ENCODE data around the gene EYA2. TPM values are rescaled to one million over a fixed set of nuclear protein-coding genes. Genes with fewer than 3 reads are reported as not detected.

Gene EYA2
- total RNA-seq, 2 experiments from 2014 or later = not detected

DNA sequence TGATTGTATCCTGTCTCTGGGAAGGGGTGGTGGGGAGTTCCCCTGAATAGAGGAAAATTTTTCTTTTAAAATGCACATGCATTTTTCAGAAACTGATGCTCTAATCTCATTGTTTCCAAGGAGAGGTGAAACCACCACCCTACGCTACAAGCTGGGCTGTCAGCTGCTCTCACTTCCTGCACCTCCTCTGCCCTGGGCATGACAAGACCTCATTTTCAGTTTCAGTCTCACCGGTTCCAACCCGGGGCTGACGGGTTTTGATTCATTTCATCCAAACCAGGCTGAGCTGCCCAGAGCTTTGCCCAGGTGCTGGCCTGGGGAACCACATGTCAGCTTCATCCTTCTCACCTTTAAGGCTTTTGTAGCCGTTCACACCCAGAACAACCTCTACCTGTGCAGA, 99.7 kb downstream of the EYA2 start:
- Mint-ChIP-seq H3K9me3 (no peaks in the 10 kb centered on the region), H3K27me3 (peaks cover 13% of the 10 kb centered on the region), H3K4me3 (peak overlapping the region; percentile 50), H3K4me1 (ENCODE audit: low read depth) (peaks cover 35% of the 10 kb centered on the region), H3K27ac (peak overlapping the region; percentile 69), H3K36me3 (no peaks in the 10 kb centered on the region)
- CTCF ChIA-PET = no interaction called here
- intact Hi-C loops (cut with micrococcal nuclease) = loop anchor here (10.0 kb wide), 1 partner anchor 200 kb away; no protein-coding TSS in a partner anchor
- POLR2A ChIA-PET = no interaction called here
- peak; percentile 88 for DNase-seq

DNA sequence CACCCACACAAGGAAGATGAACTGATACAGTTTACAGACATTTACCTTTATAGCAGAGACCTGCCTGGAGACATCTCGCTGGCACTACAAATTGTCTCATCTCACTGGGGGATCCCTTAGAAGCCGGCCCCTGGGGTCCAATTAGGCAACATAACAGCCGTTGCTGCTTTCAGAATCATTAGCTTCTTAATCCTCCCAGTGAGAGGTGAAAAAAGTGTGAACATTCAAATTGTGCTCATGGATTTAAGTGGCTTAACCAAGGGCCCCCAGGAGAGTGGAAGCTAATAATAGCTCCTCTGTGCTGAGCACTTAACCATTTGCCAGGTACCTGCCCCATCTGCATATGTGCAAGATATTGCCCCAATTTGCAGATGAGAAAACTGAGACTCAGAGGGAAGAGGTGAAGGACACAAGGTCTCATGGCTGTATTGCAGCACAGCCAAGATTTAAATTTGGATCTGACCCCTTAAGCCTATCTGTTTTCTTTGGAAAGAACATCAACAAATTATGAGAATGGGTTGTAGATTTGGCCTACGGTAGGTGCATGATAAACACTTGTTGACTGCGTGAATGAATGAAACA, 101.0 kb downstream of the EYA2 start:
- peaks cover 26% of the 10 kb centered on the region for H3K4me1 Mint-ChIP-seq (ENCODE audit: low read depth)

DNA sequence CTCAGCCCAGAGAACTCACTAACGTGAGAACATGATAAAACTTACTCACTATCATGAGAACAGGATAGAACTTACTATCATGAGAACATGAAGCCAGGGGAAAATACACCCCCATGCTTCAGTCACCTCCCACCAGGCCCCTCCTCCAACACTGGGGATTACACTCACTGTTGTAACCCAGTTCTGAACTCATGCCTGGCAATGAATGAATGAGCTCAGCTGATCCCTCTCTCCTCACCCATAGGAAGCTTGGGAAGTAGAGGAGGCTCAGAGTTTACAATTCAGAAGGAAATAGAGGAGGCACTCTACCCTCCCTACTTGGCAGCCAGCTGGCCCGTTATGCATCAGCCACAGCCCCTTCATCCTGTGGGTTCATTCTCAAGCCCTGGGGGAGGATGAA, 102.5 kb downstream of the EYA2 start:
- H3K27ac Mint-ChIP-seq = no peak overlapping the region
- intact Hi-C loops (cut with micrococcal nuclease) = loop anchor here (10.0 kb wide), 1 partner anchor 198 kb away; no protein-coding TSS in a partner anchor
- H3K9me3 Mint-ChIP-seq = no peaks in the 10 kb centered on the region
- POLR2A ChIA-PET = no interaction called here
- no peak overlapping the region for H3K4me3 Mint-ChIP-seq
- DNase-seq = no peak
- peaks cover 15% of the 10 kb centered on the region for H3K4me1 Mint-ChIP-seq (ENCODE audit: low read depth)
- CTCF ChIA-PET = no interaction called here
- H3K27me3 Mint-ChIP-seq = peaks cover 5% of the 10 kb centered on the region
- H3K36me3 Mint-ChIP-seq = no peaks in the 10 kb centered on the region

More for the DNA sequence above, 101.0 kb downstream of the EYA2 start:
- no peak overlapping the region for H3K4me3 Mint-ChIP-seq
- H3K36me3 Mint-ChIP-seq = no peaks in the 10 kb centered on the region
- no peak overlapping the region for H3K27ac Mint-ChIP-seq
- ChIA-PET POLR2A (no interaction called here), CTCF (no interaction called here)
- peaks cover 13% of the 10 kb centered on the region for H3K27me3 Mint-ChIP-seq
- no peak for DNase-seq
- intact Hi-C loops (cut with micrococcal nuclease) = loop anchor here (10.0 kb wide), 1 partner anchor 199 kb away; no protein-coding TSS in a partner anchor
- no peaks in the 10 kb centered on the region for H3K9me3 Mint-ChIP-seq

DNA sequence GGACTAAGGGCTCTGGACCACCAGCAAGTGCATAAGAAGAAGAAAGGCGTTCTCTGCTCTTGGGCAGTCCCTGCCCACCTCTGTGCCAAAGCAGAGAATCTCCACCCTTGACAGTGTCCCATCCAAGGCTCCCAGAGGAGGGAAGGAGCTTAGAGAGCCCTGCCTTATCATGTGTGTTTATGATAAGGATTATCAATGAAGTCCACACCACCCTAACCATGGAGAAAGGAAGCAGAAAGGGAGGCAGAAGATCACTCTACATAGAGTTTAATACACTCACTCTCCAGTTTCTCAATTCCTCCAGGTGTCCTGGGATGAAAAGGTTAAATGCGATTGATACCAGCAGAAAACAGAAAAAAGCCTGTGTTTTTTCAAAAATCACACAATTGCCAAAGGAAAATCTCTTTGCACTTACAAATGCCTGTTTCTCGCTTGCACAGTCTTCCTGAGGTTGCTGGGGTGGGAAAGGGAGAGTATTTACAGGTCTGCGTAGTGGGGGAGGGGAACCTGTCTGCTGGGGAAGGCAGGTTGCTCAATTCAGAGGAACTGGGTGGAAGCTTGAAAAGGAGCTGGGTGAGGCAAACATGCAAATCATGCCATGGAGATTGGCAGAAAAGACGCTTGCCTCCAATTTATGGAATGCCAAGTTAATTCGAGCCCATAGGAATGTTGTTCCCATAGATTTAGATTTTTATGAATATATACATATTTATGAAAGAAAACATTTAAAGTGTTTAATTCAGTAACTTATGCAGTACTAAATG, 104.0 kb downstream of the EYA2 start:
- Mint-ChIP-seq H3K9me3 (no peaks in the 10 kb centered on the region), H3K27me3 (peaks cover 15% of the 10 kb centered on the region), H3K4me3 (no peak overlapping the region), H3K27ac (no peak overlapping the region), H3K4me1 (ENCODE audit: low read depth) (peaks cover 9% of the 10 kb centered on the region), H3K36me3 (no peaks in the 10 kb centered on the region)
- intact Hi-C loops (cut with micrococcal nuclease) = loop anchor here (10.0 kb wide), 1 partner anchor 196 kb away; no protein-coding TSS in a partner anchor
- ChIA-PET CTCF (no interaction called here), POLR2A (no interaction called here)
- DNase-seq = no peak

DNA sequence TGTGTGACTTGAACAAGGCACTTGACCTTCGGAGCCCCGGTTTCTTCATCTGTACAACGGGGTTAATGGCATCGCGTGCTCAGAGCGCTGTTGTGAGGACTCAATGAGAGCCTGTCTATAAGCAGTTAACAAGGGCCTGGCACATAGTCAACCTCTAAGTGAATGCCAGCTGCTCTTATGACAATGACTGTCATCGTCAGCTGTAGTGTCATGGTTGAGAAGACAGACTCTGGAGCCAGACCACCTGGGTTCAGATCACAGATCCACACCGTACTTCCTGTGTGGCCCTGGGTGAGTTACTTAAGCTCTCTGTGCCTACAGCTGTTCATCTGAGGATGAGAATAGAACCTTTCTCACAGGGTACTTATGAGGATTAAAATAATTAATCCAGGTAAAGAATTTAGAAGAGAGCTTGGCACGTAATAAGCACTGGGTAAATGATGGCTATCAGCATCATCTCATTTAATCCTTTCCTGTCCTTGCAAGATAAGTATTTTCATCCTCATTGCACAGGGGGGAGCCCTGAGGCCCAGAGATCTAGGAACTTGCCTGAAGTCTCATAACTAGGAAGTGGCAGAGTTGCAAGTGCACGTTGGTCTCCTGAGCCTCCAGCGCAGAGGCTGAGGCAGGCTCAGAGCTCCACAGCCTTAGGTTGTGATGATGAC, 105.3 kb downstream of the EYA2 start:
- H3K36me3 Mint-ChIP-seq = no peaks in the 10 kb centered on the region
- peaks cover 23% of the 10 kb centered on the region for H3K27me3 Mint-ChIP-seq
- POLR2A ChIA-PET = no interaction called here
- CTCF ChIA-PET = interaction anchor here (0.8 kb wide), 1 partner anchor 248 kb away, joined by 3 read pairs; no protein-coding TSS in a partner anchor
- H3K9me3 Mint-ChIP-seq = peaks cover 7% of the 10 kb centered on the region
- H3K4me1 Mint-ChIP-seq (ENCODE audit: low read depth) = no peaks in the 10 kb centered on the region
- no peak for DNase-seq
- intact Hi-C loops (cut with micrococcal nuclease) = loop anchor here (10.0 kb wide), 1 partner anchor 195 kb away; no protein-coding TSS in a partner anchor
- no peak overlapping the region for H3K27ac Mint-ChIP-seq
- no peak overlapping the region for H3K4me3 Mint-ChIP-seq

DNA sequence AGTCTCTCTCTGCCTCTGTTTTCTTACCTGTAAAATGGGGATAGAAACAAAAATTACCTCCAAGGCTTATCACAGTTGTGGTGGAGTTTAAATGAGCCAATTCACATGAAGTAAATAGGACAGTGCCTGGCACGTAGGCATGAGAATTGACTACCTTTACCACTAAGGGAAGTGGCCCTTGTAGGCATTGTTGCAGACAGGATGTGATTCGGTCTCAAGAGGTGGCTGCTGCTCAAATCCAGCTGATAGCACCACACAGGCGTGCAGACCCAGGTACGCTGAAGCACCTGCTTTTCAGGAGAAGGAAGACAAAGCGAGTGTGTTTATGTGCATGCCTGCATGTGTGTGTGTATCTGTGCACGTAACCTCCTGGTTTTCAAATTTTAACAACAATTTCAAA, 108.6 kb downstream of the EYA2 start:
- H3K9me3 Mint-ChIP-seq = peaks cover 7% of the 10 kb centered on the region
- DNase-seq = no peak
- POLR2A ChIA-PET = no interaction called here
- H3K27me3 Mint-ChIP-seq = peaks cover 24% of the 10 kb centered on the region
- H3K4me3 Mint-ChIP-seq = no peak overlapping the region
- no peaks in the 10 kb centered on the region for H3K4me1 Mint-ChIP-seq (ENCODE audit: low read depth)
- intact Hi-C loops (cut with micrococcal nuclease) = no loop called here
- CTCF ChIA-PET = no interaction called here
- no peak overlapping the region for H3K27ac Mint-ChIP-seq
- no peaks in the 10 kb centered on the region for H3K36me3 Mint-ChIP-seq

DNA sequence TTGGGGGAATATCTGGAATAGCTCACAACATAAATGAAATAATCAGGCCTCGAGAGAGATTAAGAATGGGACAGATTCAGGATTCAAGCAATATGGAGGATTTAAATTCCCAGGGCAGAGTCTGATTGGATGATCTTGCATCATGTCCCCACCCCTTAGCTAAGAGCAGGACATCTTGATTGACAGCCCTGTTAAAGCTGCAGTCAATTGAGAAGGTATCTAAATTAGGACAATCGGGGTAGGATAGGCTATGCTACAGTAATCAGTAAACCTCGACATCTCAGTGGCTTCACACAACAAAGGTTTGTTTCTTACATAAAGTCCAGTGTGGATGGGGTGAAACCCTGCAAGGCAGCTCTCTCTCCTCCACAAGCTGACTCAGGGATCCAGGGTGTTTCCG, 109.5 kb downstream of the EYA2 start:
- ChIA-PET POLR2A (no interaction called here), CTCF (no interaction called here)
- H3K4me1 Mint-ChIP-seq (ENCODE audit: low read depth) = no peaks in the 10 kb centered on the region
- DNase-seq = no peak
- H3K4me3 Mint-ChIP-seq = no peak overlapping the region
- intact Hi-C loops (cut with micrococcal nuclease) = no loop called here
- no peaks in the 10 kb centered on the region for H3K36me3 Mint-ChIP-seq
- H3K27me3 Mint-ChIP-seq = peaks cover 24% of the 10 kb centered on the region
- no peak overlapping the region for H3K27ac Mint-ChIP-seq
- H3K9me3 Mint-ChIP-seq = peaks cover 7% of the 10 kb centered on the region

DNA sequence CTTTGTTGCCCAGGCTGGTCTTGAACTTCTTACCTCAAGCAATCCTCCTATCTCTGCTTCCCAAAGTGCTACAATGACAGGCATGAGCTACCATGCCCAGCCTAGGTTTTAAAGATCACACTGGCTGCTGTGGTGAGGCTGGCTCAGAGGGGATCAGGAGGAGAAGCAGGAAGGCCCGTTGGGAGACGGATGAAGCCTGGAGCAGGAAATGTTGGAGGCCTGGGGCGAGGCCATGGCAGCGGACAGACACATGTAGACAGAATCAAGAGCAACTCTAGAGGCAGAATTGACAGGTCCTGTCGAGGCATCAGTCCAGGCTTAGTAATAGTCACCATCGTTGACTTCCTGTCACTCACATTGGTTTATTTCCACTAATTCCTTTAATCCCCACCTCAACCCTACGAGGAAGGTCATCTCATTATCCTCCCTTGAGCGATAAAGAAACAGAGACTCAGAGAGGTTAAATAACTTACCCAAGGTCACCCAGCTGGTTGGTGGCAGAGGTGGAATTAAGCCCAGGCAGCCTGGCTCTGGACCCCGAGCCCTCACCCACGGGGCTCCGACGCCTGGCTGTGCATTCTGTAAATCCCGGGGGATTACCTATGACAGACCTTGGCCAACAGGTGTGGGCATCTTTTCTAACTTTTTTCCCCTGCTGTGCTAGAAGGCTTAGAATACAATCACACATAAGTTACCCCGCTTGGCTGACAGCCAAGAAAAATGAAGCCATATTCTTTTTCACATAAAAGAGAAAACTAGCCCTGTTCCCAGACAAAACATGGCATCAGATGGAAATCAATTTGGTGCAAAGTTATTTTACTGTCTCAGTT, 113.4 kb downstream of the EYA2 start:
- no peaks in the 10 kb centered on the region for H3K4me1 Mint-ChIP-seq (ENCODE audit: low read depth)
- H3K36me3 Mint-ChIP-seq = no peaks in the 10 kb centered on the region
- ChIA-PET CTCF (no interaction called here), POLR2A (no interaction called here)
- intact Hi-C loops (cut with micrococcal nuclease) = no loop called here
- no peak overlapping the region for H3K27ac Mint-ChIP-seq
- peaks cover 7% of the 10 kb centered on the region for H3K9me3 Mint-ChIP-seq
- H3K4me3 Mint-ChIP-seq = no peak overlapping the region
- DNase-seq = no peak
- H3K27me3 Mint-ChIP-seq = peaks cover 14% of the 10 kb centered on the region

DNA sequence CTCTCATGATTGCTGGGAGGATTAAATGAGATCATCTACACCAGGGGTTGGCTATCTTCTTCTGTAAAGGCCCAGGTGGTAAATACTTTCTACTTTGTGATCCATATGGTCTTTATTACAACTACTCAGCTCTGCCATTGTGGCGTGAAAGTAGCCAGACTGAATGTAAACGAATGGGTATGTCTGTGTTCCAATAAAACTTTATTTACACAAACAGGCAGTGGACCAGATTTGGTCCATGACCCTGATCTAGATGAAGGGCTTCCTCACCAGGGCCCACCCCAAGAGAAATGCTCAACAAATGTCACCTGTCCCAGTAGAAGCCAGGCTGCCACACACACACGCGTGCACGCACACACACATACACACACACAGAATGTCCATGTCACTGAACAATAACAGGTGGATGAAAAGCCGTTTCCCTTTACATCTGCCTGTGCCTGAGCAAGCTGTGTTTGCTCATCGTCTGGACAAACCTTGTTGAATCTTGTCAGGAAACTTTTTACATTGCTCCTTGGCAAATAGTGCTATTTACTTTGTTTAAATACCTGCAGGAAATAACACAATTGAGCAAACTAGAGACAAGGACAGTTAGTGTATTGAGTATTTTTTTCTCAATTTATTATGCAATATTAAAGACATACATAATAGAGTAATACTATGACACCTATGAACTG, 114.3 kb downstream of the EYA2 start:
- CTCF ChIA-PET = no interaction called here
- H3K9me3 Mint-ChIP-seq = peaks cover 6% of the 10 kb centered on the region

DNA sequence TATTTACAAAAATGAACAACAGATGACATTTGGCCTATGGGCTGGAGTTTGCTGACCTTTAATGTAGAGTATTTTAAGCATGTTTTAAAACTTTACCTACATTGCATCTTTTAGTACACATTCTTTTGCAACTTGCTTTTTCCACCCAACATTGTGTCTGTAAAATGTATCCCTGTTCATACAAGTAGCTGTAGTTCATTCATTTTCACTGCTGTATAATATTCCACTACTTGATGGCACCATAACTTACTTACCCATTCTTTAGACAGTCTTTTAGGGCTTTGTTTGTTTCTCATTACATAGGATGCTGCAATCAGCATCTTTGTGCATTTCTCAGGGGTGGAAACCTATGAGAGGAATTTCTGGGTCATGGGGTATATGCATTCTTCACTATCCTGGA, 115.1 kb downstream of the EYA2 start:
- DNase-seq = no peak
- ChIA-PET POLR2A (no interaction called here), CTCF (no interaction called here)
- H3K27ac Mint-ChIP-seq = no peak overlapping the region
- H3K4me1 Mint-ChIP-seq (ENCODE audit: low read depth) = no peaks in the 10 kb centered on the region
- intact Hi-C loops (cut with micrococcal nuclease) = no loop called here
- H3K36me3 Mint-ChIP-seq = no peaks in the 10 kb centered on the region
- H3K9me3 Mint-ChIP-seq = no peaks in the 10 kb centered on the region
- peaks cover 6% of the 10 kb centered on the region for H3K27me3 Mint-ChIP-seq
- H3K4me3 Mint-ChIP-seq = no peak overlapping the region

More for the DNA sequence above, 114.3 kb downstream of the EYA2 start:
- Mint-ChIP-seq H3K4me3 (no peak overlapping the region), H3K27ac (no peak overlapping the region), H3K27me3 (peaks cover 9% of the 10 kb centered on the region), H3K36me3 (no peaks in the 10 kb centered on the region), H3K4me1 (ENCODE audit: low read depth) (no peaks in the 10 kb centered on the region)
- intact Hi-C loops (cut with micrococcal nuclease) = no loop called here
- POLR2A ChIA-PET = no interaction called here
- no peak for DNase-seq

DNA sequence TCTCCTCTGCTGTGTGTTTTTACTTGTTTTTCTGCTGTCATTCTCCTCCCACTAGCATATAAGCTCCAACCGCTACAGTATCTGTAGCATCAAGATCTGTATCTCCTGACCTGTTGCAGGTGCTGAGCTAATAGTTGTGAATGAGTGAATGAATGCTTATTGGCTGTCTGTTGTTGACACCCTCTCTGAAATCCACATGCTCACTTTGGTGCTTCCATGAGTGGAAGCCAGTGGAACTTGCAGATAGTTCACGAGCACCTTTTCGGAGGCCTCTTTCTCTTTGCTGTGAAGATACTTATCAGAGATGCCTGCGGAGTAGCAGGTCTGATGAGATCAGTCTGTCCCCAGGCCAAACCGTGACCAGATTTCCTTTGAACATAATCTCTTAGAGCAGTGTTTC, 117.3 kb downstream of the EYA2 start:
- Mint-ChIP-seq H3K4me1 (ENCODE audit: low read depth) (no peaks in the 10 kb centered on the region), H3K4me3 (no peak overlapping the region), H3K9me3 (no peaks in the 10 kb centered on the region), H3K27ac (no peak overlapping the region), H3K36me3 (no peaks in the 10 kb centered on the region), H3K27me3 (peaks cover 9% of the 10 kb centered on the region)
- ChIA-PET CTCF (no interaction called here), POLR2A (no interaction called here)
- DNase-seq = no peak
- intact Hi-C loops (cut with micrococcal nuclease) = no loop called here

DNA sequence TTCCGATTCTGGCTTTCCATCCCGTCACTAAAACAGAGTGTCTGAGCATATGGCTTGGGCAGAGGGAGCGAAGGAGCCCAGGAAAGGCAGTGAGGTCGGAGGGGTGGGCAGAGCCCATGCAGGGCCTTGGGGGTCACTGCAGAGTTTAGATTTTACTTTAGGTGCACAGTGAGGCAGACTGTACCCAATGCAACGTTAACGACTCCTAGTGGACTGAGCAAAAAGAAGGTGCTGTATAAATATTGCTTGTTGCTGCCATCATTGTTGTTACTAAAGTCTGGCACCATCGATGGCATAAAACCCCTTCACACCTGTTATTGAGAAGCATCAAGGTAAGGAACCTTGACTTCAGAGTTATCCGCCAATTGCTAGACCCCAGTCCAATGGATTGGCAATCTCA, 119.0 kb downstream of the EYA2 start:
- H3K4me3 Mint-ChIP-seq = no peak overlapping the region
- H3K9me3 Mint-ChIP-seq = no peaks in the 10 kb centered on the region
- intact Hi-C loops (cut with micrococcal nuclease) = no loop called here
- H3K4me1 Mint-ChIP-seq (ENCODE audit: low read depth) = no peaks in the 10 kb centered on the region
- no peak overlapping the region for H3K27ac Mint-ChIP-seq
- peaks cover 8% of the 10 kb centered on the region for H3K27me3 Mint-ChIP-seq
- ChIA-PET POLR2A (no interaction called here), CTCF (no interaction called here)
- no peak for DNase-seq
- no peaks in the 10 kb centered on the region for H3K36me3 Mint-ChIP-seq
